ENCODE results near the gene IGF2BP3.
A peak's percentile ranks its signal among the peaks of the same experiment; 100 is the strongest.

The IGF2BP3 gene

DNA sequence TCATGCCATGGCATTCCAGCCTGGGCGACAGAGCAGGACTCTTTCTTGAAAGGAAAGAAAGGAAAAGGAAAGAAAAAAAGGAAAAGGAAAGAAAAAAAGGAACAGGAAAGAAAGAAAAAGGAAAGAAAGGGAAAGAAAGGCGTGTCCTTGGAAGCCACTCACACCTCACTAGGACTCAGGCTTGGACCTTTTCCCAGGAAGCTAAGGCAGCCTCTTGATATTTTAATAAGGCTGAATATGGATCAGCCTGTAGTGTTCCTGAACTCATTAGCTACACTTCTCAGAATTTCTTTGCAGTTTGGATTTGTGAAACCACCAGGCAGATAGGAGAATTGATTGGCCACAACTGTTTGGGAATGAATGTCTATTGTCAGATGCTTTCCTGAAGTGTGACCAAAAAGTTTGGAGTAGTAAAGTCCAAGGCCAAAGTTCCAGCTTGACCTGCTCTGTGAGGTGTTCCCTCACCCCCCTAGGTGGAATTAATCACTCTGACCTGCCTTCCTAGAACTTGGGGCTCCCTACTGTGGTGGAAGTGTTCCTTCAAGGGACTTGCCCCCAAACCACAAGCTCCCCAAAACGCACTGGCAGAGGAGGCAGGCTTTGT, 178.2 kb downstream of the IGF2BP3 start:
- peaks cover 4% of the 10 kb centered on the region for H3K4me1 Mint-ChIP-seq
- TF ChIP-seq, protein P1, sequence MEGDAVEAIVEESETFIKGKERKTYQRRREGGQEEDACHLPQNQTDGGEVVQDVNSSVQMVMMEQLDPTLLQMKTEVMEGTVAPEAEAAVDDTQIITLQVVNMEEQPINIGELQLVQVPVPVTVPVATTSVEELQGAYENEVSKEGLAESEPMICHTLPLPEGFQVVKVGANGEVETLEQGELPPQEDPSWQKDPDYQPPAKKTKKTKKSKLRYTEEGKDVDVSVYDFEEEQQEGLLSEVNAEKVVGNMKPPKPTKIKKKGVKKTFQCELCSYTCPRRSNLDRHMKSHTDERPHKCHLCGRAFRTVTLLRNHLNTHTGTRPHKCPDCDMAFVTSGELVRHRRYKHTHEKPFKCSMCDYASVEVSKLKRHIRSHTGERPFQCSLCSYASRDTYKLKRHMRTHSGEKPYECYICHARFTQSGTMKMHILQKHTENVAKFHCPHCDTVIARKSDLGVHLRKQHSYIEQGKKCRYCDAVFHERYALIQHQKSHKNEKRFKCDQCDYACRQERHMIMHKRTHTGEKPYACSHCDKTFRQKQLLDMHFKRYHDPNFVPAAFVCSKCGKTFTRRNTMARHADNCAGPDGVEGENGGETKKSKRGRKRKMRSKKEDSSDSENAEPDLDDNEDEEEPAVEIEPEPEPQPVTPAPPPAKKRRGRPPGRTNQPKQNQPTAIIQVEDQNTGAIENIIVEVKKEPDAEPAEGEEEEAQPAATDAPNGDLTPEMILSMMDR (IDR thresholded peaks at IDR 0.05; ENCODE audit: unreplicated experiment in 3 of 3), result no peak
- H3K27me3 Mint-ChIP-seq (ENCODE audit: low read depth), result peaks cover 4% of the 10 kb centered on the region
- H3K36me3 Mint-ChIP-seq (ENCODE audit: low read depth), result no peaks in the 10 kb centered on the region
- H3K4me3 Mint-ChIP-seq, result no peak overlapping the region
- no peak overlapping the region for H3K27ac Mint-ChIP-seq
- H3K9me3 Mint-ChIP-seq, result no peaks in the 10 kb centered on the region

- TF ChIP-seq, protein P1 (IDR thresholded peaks at IDR 0.05; ENCODE audit: unreplicated experiment in 3 of 3), result no peak
- Mint-ChIP-seq H3K36me3 (ENCODE audit: low read depth) (no peaks in the 10 kb centered on the region), H3K9me3 (no peaks in the 10 kb centered on the region), H3K27me3 (ENCODE audit: low read depth) (no peaks in the 10 kb centered on the region), H3K27ac (no peak overlapping the region), H3K4me3 (no peak overlapping the region), H3K4me1 (no peaks in the 10 kb centered on the region)
Measured at GRCh38 chr7:23290993-23291392, 179.3 kb downstream of the IGF2BP3 start.

DNA sequence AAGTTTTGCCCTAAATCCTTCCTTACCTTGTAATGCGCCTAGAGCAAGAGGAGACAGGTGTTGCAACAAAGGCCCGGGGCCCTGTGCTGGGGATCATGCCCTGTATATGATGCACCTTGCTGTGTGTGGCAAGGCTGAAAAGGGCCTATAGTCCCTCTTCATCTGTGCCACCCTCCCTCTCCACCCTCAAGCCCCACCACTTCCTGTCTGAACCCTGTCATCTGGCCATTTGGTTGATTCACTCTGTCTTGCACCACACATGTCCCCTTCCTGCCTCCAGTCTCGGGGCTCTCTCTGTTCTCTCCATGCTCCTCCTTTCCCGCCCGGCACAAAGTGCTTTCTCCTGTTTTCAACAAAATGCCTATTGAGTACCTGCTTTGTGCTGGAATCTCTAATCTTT, 182.7 kb downstream of the IGF2BP3 start:
- H3K27me3 Mint-ChIP-seq (ENCODE audit: low read depth), result no peaks in the 10 kb centered on the region
- TF ChIP-seq, protein P1 (IDR thresholded peaks at IDR 0.05; ENCODE audit: unreplicated experiment in 3 of 3), result no peak
- H3K9me3 Mint-ChIP-seq, result no peaks in the 10 kb centered on the region
- H3K27ac Mint-ChIP-seq, result no peak overlapping the region
- no peaks in the 10 kb centered on the region for H3K36me3 Mint-ChIP-seq (ENCODE audit: low read depth)
- no peak overlapping the region for H3K4me3 Mint-ChIP-seq
- no peaks in the 10 kb centered on the region for H3K4me1 Mint-ChIP-seq

DNA sequence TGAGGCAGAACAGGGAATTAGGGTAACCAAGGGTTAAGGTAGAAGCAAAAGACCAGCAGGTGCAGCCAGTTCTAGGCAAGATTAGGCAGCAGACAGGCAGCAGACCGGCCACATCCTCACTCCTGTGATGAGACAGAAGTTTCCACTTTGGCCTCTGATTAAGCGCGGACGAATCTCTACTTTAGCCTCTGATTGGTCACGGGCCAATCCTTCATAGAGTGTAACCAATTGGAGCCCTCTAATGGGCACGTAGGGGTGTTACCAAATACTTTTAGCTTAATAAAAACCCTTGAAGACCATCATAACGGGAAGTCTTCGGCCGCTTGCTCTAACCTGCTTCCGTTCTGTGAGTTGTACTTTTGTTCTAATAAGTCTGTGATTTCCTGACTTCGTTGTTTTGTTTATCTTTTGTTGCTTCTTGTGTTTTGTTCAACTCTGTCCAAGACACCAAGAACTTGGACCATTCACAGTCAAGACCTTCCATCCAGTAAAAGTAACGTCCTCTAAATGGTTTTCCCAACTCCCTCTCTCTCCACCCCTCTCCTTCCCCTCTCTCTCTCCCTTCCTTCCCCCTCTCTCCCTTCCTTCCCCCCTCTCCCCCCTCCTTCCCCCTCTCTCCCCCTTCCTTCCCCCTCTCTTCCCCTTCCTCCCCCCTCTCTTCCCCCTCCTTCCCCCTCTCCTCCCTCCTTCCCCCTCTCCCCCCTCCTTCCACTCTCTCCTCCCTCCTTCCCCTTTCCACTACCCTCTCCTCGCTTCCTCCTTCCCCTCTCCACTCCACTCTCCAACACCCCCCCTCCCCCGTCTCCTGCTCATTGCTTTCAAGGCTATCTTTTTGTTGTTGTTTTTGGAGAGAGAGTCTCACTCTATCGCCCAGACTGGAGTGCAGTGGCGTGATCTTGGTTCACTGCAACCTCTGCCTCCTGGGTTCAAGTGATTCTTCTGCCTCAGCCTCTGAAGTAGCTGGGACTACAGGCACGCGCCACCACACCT, 184.3 kb downstream of the IGF2BP3 start:
- Mint-ChIP-seq H3K27ac (peak overlapping the region in 1 of 3 experiments; percentile 20), H3K9me3 (no peaks in the 10 kb centered on the region), H3K4me1 (no peaks in the 10 kb centered on the region), H3K36me3 (ENCODE audit: low read depth) (no peaks in the 10 kb centered on the region), H3K27me3 (ENCODE audit: low read depth) (no peaks in the 10 kb centered on the region), H3K4me3 (no peak overlapping the region)
- TF ChIP-seq, protein P1 (IDR thresholded peaks at IDR 0.05; ENCODE audit: unreplicated experiment in 3 of 3), result no peak

GRCh38 chr7:23284871-23285270, 185.4 kb downstream of the IGF2BP3 start:
- H3K4me1 Mint-ChIP-seq, result no peaks in the 10 kb centered on the region
- no peak overlapping the region for H3K4me3 Mint-ChIP-seq
- no peaks in the 10 kb centered on the region for H3K9me3 Mint-ChIP-seq
- H3K27ac Mint-ChIP-seq, result no peak overlapping the region
- H3K36me3 Mint-ChIP-seq (ENCODE audit: low read depth), result no peaks in the 10 kb centered on the region
- TF ChIP-seq, protein P1 (IDR thresholded peaks at IDR 0.05; ENCODE audit: unreplicated experiment in 3 of 3), result no peak
- H3K27me3 Mint-ChIP-seq (ENCODE audit: low read depth), result no peaks in the 10 kb centered on the region

Measured in nephron (organoid).